Keratinocyte (primary cell): ENCODE results near the gene CCNY. TPM values are rescaled to one million over a fixed set of nuclear protein-coding genes. Genes with fewer than 3 reads are reported as not detected.

Source experiments
- DNase-seq: peaks from one replicate; pipeline ENCODE4 v3.0.0-alpha.2; 2011; ENCODE audit warnings: low read depth, missing footprints, low spot score
- FAIRE-seq: peaks from 2 replicates; lab custom pipeline; 2011; peaks lifted over from hg19 to GRCh38; lab: Jason Lieb, UNC
- H2AFZ ChIP-seq: 2 replicates; pipeline ENCODE4 v1.6.0; 2012; ENCODE audit warnings: low read length, control low read depth, inconsistent platforms; ENCODE audit not compliant: control insufficient read depth
- H3K27ac ChIP-seq: 2 replicates; pipeline ENCODE4 v1.5.1; 2011; ENCODE audit warnings: low read length; ENCODE audit not compliant: control insufficient read depth, insufficient read depth
- H3K27me3 ChIP-seq: 3 replicates; pipeline ENCODE4 v1.6.0; 2011; ENCODE audit warnings: low read length; ENCODE audit not compliant: control insufficient read depth, insufficient read depth; ENCODE audit errors: extremely low read depth
- H3K36me3 ChIP-seq, 2 experiments: 2 replicates in 1 of 2; 3 replicates in 1 of 2; pipeline ENCODE4 v1.5.1; 2011; ENCODE audit warnings: low read length in 2 of 2, mild to moderate bottlenecking in 1 of 2; ENCODE audit not compliant: control insufficient read depth in 2 of 2, insufficient read depth in 2 of 2; ENCODE audit errors: extremely low read depth in 1 of 2
- H3K4me1 ChIP-seq: 3 replicates; pipeline ENCODE4 v1.5.1; 2011; ENCODE audit warnings: low read length; ENCODE audit not compliant: control insufficient read depth, insufficient read depth; ENCODE audit errors: extremely low read depth
- H3K4me2 ChIP-seq: 3 replicates; pipeline ENCODE4 v1.6.0; 2011; ENCODE audit warnings: low read depth, low read length; ENCODE audit not compliant: control insufficient read depth, insufficient read depth; ENCODE audit errors: extremely low read depth
- H3K4me3 ChIP-seq, 3 experiments: fragments of 200-600 bp in 1 of 3; sonication (generic) in 1 of 3; 2 replicates in 2 of 3; 3 replicates in 1 of 3; pipeline ENCODE4 v1.5.1; 2011 to 2016; ENCODE audit warnings: low read length in 3 of 3, mild to moderate bottlenecking in 3 of 3, control low read depth in 2 of 3, inconsistent platforms in 1 of 3, low read depth in 1 of 3, mixed read lengths in 1 of 3, mixed run types in 1 of 3, moderate library complexity in 1 of 3; ENCODE audit not compliant: control insufficient read depth in 2 of 3, insufficient read depth in 2 of 3; ENCODE audit errors: extremely low read depth in 1 of 3
- H3K79me2 ChIP-seq: 2 replicates; pipeline ENCODE4 v1.6.0; 2012; ENCODE audit warnings: low read length; ENCODE audit not compliant: control insufficient read depth, insufficient read depth
- H3K9ac ChIP-seq: 3 replicates; pipeline ENCODE4 v1.6.0; 2011; ENCODE audit warnings: low read length; ENCODE audit not compliant: control insufficient read depth, insufficient read depth; ENCODE audit errors: extremely low read depth
- H3K9me1 ChIP-seq: 3 replicates; pipeline ENCODE4 v1.6.0; 2011; ENCODE audit warnings: low read length; ENCODE audit not compliant: control insufficient read depth, insufficient read depth; ENCODE audit errors: extremely low read depth
- H3K9me3 ChIP-seq: 2 replicates; pipeline ENCODE4 v1.5.1; 2012; ENCODE audit warnings: low read depth, low read length; ENCODE audit not compliant: control insufficient read depth
- H4K20me1 ChIP-seq: 3 replicates; pipeline ENCODE4 v1.6.0; 2011; ENCODE audit warnings: low read length; ENCODE audit not compliant: control insufficient read depth, insufficient read depth; ENCODE audit errors: extremely low read depth
- EZH2 ChIP-seq: IDR thresholded peaks from one replicate; pipeline ENCODE4 v1.6.1; 2012; ENCODE audit warnings: inconsistent platforms, mild to moderate bottlenecking, low read length, moderate library complexity
- dilution Hi-C: fragments of 300-500 bp; cut with MboI; formaldehyde crosslinking; loops from one replicate; pipeline ENCODE4 v1.7.0; 2020; ENCODE audit warnings: low sequenced_read_pairs; ENCODE audit not compliant: extremely low pct_ligation_motif_present
- polyA plus RNA-seq, 5 experiments: library from polyadenylated mRNA; depleted of rRNA in 3 of 5; stranded (reverse) in 3 of 5; stranded (forward) in 1 of 5; unstranded in 1 of 5; fragments of >200 nt; gene quantifications; 1 replicate in 1 of 5; 2 replicates in 3 of 5; 3 replicates in 1 of 5; pipeline versions ENCODE4 v1.2.1 to v1.2.3, GENCODE V29; 2011 to 2012; ENCODE audit warnings: missing spikeins in 2 of 5, low read depth in 1 of 5, low replicate concordance in 1 of 5
- TF ChIP-seq, protein P1 (sequence below), 3 experiments: IDR thresholded peaks in 1 of 3; conservative IDR thresholded peaks in 1 of 3; optimal IDR thresholded peaks in 1 of 3; 2 replicates in 2 of 3; 3 replicates in 1 of 3; pipeline versions ENCODE3 to v1.5.1; 2011; ENCODE audit warnings: low read length in 3 of 3, mild to moderate bottlenecking in 3 of 3, moderate library complexity in 2 of 3, control low read depth in 1 of 3, inconsistent platforms in 1 of 3; ENCODE audit not compliant: insufficient read depth in 2 of 3; ENCODE audit errors: extremely low read depth in 1 of 3

Gene CCNY
- polyA plus RNA-seq, 1 donor (not counting 4 experiments of a cell fraction or from before 2014, with no cell fraction given), result 58.9 TPM

DNA sequence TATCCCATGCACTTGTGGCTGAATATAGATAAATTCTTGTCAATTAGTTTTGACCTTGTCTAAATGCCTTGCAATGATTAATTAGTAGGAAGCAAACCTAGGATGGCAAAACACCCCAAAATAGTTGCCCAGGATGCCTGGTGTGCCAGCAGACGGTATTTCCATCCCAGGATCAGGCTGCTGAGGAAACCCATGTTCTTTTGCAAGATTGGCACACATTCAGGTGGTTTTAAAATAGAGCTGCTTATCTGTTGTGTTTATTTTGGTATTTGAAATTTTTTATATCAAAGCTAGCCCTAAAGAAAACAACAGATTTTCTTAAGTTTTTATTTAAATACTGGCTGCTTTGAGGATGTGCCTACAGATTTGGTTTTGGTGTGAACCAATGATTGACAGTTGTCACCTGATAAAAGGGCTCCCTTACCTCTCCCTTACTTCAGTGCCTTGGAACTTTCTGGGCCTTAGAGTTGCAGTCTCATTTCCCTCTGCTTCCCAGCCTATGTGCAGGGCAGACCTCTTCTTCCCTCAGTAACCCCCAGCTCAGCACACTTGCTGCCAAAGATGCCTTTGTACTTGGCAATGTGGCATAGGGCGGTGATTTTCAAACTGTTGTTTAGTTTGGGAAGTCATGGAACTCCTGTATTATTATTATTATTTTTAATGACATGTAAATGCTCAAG lies 54.0 kb downstream of the CCNY start:
- H2AFZ ChIP-seq, result no peak overlapping the region
- H3K4me2 ChIP-seq, result no peak overlapping the region
- no peaks in the 10 kb centered on the region for H3K9me3 ChIP-seq
- H4K20me1 ChIP-seq, result peaks cover 8% of the 10 kb centered on the region
- H3K9me1 ChIP-seq, result no peaks in the 10 kb centered on the region
- H3K27ac ChIP-seq, result no peak overlapping the region
- FAIRE-seq (no peak), DNase-seq (no peak)
- H3K4me3 ChIP-seq, result no peak overlapping the region
- TF ChIP-seq, protein P1, sequence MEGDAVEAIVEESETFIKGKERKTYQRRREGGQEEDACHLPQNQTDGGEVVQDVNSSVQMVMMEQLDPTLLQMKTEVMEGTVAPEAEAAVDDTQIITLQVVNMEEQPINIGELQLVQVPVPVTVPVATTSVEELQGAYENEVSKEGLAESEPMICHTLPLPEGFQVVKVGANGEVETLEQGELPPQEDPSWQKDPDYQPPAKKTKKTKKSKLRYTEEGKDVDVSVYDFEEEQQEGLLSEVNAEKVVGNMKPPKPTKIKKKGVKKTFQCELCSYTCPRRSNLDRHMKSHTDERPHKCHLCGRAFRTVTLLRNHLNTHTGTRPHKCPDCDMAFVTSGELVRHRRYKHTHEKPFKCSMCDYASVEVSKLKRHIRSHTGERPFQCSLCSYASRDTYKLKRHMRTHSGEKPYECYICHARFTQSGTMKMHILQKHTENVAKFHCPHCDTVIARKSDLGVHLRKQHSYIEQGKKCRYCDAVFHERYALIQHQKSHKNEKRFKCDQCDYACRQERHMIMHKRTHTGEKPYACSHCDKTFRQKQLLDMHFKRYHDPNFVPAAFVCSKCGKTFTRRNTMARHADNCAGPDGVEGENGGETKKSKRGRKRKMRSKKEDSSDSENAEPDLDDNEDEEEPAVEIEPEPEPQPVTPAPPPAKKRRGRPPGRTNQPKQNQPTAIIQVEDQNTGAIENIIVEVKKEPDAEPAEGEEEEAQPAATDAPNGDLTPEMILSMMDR (optimal IDR thresholded peaks at IDR 0.05 in 1 of 3, IDR thresholded peaks at IDR 0.05 in 1 of 3, conservative IDR thresholded peaks at IDR 0.05 in 1 of 3; ENCODE audit: extremely low read depth in 1 of 3, insufficient read depth in 2 of 3, low read length in 3 of 3), result no peak
- no peak for TF ChIP-seq EZH2
- H3K27me3 ChIP-seq, result no peaks in the 10 kb centered on the region
- no peak overlapping the region for H3K9ac ChIP-seq
- H3K79me2 ChIP-seq, result peaks cover 84% of the 10 kb centered on the region
- H3K4me1 ChIP-seq, result peaks cover 21% of the 10 kb centered on the region
- dilution Hi-C loops, result no loop called here
- no peaks in the 10 kb centered on the region for H3K36me3 ChIP-seq

DNA sequence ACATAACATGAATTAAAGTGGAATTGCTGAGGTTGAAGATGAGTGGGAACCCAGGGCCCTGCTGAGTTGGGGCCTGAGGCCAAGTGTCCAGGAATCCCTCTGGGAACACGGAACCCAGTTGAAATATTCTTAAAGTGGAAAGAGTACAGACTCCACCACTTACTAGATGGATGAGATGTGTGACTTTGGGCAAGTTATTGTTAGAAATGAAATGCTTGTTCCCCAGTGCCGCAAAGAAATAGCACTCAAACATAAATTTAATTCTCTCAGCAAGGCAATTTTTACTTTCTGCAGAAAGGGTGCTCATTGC lies 54.5 kb downstream of the CCNY start:
- dilution Hi-C loops, result no loop called here
- Histone ChIP-seq H3K4me2 (no peak overlapping the region), H3K4me3 (no peak overlapping the region), H2AFZ (no peak overlapping the region), H3K9me1 (no peaks in the 10 kb centered on the region), H3K36me3 (no peaks in the 10 kb centered on the region), H3K27ac (no peak overlapping the region), H4K20me1 (peaks cover 9% of the 10 kb centered on the region), H3K9me3 (no peaks in the 10 kb centered on the region), H3K4me1 (peaks cover 21% of the 10 kb centered on the region), H3K79me2 (peaks cover 84% of the 10 kb centered on the region), H3K27me3 (no peaks in the 10 kb centered on the region), H3K9ac (no peak overlapping the region)
- FAIRE-seq (no peak), DNase-seq (no peak)
- TF ChIP-seq, protein P1 (optimal IDR thresholded peaks at IDR 0.05 in 1 of 3, IDR thresholded peaks at IDR 0.05 in 1 of 3, conservative IDR thresholded peaks at IDR 0.05 in 1 of 3; ENCODE audit: extremely low read depth in 1 of 3, insufficient read depth in 2 of 3, low read length in 3 of 3), result no peak
- TF ChIP-seq EZH2, result no peak
